ENCODE results near the gene PTGFRN.

Gene PTGFRN

DNA sequence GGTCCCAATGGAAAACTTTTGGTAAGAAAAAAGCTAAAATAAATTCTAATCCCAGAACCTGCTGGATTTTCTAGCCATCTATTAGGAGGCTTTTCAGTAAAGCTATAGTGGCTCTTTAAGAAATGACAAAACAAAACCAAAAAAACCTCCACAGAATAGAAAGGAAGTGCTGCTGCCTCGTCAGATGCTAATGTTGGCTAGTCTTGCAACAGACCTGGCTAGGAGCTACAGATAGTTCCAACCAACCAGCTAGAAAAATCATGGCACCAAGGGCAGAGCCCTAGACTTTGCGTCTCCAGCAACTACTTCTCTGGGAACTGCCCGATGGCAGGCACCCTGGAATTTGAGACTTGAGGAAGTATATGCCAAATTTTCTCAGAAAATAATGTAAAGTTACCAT is 99.4 kb downstream of the PTGFRN start:
- ATAC-seq = no peak
- TF ChIP-seq ZNF70 (CRISPR knock-in tag; IDR thresholded peaks at IDR 0.05) (no peak), RARB (CRISPR knock-in tag; IDR thresholded peaks at IDR 0.05) (no peak), ZNF565 (CRISPR knock-in tag; conservative IDR thresholded peaks at IDR 0.05; ENCODE audit: low read depth) (no peak), BACH2 (CRISPR knock-in tag; IDR thresholded peaks at IDR 0.05; ENCODE audit: borderline replicate concordance) (no peak), TCF4 (CRISPR knock-in tag; IDR thresholded peaks at IDR 0.05; ENCODE audit: borderline replicate concordance) (no peak), CSDC2 (CRISPR knock-in tag; IDR thresholded peaks at IDR 0.05) (no peak), TOX (CRISPR knock-in tag; IDR thresholded peaks at IDR 0.05; ENCODE audit: borderline replicate concordance) (no peak), GLIS3 (CRISPR knock-in tag; IDR thresholded peaks at IDR 0.05) (no peak), ZFP30 (CRISPR knock-in tag; IDR thresholded peaks at IDR 0.05) (no peak), SNAI2 (CRISPR knock-in tag; IDR thresholded peaks at IDR 0.05) (no peak), ZC3H10 (CRISPR knock-in tag; IDR thresholded peaks at IDR 0.05) (no peak), ESRRG (CRISPR knock-in tag; IDR thresholded peaks at IDR 0.05) (no peak), ZNF8 (CRISPR knock-in tag; IDR thresholded peaks at IDR 0.05) (no peak)
- TF ChIP-seq, protein P1, sequence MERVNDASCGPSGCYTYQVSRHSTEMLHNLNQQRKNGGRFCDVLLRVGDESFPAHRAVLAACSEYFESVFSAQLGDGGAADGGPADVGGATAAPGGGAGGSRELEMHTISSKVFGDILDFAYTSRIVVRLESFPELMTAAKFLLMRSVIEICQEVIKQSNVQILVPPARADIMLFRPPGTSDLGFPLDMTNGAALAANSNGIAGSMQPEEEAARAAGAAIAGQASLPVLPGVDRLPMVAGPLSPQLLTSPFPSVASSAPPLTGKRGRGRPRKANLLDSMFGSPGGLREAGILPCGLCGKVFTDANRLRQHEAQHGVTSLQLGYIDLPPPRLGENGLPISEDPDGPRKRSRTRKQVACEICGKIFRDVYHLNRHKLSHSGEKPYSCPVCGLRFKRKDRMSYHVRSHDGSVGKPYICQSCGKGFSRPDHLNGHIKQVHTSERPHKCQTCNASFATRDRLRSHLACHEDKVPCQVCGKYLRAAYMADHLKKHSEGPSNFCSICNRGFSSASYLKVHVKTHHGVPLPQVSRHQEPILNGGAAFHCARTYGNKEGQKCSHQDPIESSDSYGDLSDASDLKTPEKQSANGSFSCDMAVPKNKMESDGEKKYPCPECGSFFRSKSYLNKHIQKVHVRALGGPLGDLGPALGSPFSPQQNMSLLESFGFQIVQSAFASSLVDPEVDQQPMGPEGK (CRISPR knock-in tag; IDR thresholded peaks at IDR 0.05; ENCODE audit: borderline replicate concordance) = no peak
- TF ChIP-seq, protein P2, sequence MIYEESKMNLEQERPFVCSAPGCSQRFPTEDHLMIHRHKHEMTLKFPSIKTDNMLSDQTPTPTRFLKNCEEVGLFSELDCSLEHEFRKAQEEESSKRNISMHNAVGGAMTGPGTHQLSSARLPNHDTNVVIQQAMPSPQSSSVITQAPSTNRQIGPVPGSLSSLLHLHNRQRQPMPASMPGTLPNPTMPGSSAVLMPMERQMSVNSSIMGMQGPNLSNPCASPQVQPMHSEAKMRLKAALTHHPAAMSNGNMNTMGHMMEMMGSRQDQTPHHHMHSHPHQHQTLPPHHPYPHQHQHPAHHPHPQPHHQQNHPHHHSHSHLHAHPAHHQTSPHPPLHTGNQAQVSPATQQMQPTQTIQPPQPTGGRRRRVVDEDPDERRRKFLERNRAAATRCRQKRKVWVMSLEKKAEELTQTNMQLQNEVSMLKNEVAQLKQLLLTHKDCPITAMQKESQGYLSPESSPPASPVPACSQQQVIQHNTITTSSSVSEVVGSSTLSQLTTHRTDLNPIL (CRISPR knock-in tag; IDR thresholded peaks at IDR 0.05; ENCODE audit: low read depth) = no peak
- TF ChIP-seq, protein P3, sequence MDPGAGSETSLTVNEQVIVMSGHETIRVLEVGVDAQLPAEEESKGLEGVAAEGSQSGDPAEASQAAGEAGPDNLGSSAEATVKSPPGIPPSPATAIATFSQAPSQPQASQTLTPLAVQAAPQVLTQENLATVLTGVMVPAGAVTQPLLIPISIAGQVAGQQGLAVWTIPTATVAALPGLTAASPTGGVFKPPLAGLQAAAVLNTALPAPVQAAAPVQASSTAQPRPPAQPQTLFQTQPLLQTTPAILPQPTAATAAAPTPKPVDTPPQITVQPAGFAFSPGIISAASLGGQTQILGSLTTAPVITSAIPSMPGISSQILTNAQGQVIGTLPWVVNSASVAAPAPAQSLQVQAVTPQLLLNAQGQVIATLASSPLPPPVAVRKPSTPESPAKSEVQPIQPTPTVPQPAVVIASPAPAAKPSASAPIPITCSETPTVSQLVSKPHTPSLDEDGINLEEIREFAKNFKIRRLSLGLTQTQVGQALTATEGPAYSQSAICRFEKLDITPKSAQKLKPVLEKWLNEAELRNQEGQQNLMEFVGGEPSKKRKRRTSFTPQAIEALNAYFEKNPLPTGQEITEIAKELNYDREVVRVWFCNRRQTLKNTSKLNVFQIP (CRISPR knock-in tag; IDR thresholded peaks at IDR 0.05; ENCODE audit: borderline replicate concordance, low read depth) = no peak
- TF ChIP-seq, protein P4, sequence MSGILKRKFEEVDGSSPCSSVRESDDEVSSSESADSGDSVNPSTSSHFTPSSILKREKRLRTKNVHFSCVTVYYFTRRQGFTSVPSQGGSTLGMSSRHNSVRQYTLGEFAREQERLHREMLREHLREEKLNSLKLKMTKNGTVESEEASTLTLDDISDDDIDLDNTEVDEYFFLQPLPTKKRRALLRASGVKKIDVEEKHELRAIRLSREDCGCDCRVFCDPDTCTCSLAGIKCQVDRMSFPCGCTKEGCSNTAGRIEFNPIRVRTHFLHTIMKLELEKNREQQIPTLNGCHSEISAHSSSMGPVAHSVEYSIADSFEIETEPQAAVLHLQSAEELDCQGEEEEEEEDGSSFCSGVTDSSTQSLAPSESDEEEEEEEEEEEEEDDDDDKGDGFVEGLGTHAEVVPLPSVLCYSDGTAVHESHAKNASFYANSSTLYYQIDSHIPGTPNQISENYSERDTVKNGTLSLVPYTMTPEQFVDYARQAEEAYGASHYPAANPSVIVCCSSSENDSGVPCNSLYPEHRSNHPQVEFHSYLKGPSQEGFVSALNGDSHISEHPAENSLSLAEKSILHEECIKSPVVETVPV (CRISPR knock-in tag; IDR thresholded peaks at IDR 0.05) = no peak
- TF ChIP-seq, protein P5, sequence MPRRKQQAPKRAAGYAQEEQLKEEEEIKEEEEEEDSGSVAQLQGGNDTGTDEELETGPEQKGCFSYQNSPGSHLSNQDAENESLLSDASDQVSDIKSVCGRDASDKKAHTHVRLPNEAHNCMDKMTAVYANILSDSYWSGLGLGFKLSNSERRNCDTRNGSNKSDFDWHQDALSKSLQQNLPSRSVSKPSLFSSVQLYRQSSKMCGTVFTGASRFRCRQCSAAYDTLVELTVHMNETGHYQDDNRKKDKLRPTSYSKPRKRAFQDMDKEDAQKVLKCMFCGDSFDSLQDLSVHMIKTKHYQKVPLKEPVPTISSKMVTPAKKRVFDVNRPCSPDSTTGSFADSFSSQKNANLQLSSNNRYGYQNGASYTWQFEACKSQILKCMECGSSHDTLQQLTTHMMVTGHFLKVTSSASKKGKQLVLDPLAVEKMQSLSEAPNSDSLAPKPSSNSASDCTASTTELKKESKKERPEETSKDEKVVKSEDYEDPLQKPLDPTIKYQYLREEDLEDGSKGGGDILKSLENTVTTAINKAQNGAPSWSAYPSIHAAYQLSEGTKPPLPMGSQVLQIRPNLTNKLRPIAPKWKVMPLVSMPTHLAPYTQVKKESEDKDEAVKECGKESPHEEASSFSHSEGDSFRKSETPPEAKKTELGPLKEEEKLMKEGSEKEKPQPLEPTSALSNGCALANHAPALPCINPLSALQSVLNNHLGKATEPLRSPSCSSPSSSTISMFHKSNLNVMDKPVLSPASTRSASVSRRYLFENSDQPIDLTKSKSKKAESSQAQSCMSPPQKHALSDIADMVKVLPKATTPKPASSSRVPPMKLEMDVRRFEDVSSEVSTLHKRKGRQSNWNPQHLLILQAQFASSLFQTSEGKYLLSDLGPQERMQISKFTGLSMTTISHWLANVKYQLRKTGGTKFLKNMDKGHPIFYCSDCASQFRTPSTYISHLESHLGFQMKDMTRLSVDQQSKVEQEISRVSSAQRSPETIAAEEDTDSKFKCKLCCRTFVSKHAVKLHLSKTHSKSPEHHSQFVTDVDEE (CRISPR knock-in tag; IDR thresholded peaks at IDR 0.05) = no peak

DNA sequence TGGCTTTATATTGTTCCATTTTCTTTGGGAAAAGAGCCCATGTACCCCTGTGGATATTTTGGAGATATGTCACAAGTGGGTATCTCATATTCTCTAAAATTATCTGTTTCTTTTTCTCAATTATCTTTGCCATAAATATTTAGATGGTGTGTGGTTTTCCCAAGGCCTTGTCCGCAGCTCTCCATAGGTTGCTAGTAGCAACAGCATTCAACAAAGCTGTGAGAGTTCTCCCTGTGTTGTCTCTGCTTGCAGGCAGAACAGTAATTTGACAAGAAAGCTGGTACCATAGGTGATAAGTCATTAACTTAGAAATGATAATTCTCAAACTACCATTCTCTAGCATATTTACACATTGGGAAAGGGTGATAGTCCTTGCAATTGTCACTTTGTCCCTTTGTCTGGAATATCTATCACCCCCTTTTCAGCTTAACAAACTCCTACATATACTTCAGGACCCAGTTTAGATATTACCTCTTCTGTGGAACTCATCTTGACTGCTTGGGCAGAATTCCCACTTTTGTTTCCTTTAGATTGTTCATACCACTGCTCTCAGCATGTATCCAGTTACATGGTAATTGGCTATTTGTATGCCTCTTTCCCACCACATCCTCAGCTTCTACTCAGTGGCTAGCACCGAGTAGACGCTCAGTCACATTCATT is 100.7 kb downstream of the PTGFRN start:
- TF ChIP-seq ZFP30 (CRISPR knock-in tag; IDR thresholded peaks at IDR 0.05) (no peak), ARNTL (CRISPR knock-in tag; IDR thresholded peaks at IDR 0.05; ENCODE audit: borderline replicate concordance, low read depth) (no peak), ZFP3 (CRISPR knock-in tag; IDR thresholded peaks at IDR 0.05) (peak; percentile 91)
- ATAC-seq = no peak

DNA sequence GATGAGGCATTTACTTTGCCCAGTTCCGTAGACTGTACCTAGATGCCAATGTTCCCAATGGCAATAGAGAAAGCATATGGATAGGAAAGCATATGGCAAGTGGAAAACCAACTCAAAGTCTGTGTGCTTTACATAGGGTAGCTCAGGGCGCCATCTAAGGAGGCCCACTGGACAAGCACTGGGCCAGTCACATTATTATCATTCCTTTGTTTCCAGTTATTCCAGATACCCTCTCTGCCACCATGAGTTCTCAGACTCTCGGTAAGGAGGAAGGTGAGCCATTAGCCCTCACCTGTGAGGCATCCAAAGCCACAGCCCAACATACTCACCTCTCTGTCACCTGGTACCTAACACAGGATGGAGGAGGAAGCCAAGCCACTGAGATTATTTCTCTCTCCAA is 101.6 kb downstream of the PTGFRN start:
- no peak for ATAC-seq

More for the DNA sequence above, 101.6 kb downstream of the PTGFRN start:
- TF ChIP-seq ESRRG (CRISPR knock-in tag; IDR thresholded peaks at IDR 0.05) (no peak), ARNTL (CRISPR knock-in tag; IDR thresholded peaks at IDR 0.05; ENCODE audit: borderline replicate concordance, low read depth) (no peak), RARB (CRISPR knock-in tag; IDR thresholded peaks at IDR 0.05) (no peak)
- TF ChIP-seq, protein P4 (CRISPR knock-in tag; IDR thresholded peaks at IDR 0.05) = no peak
